Epithelial cell of esophagus (primary cell): ENCODE measurements around the gene SPATA21.
"Not testable (repeated sequence)": the region's sequence is repeated elsewhere in the genome, so short reads cannot be mapped to it uniquely, and the experiment has no call there.

Source experiments
- DNase-seq: peaks from one replicate; pipeline ENCODE4 v3.0.0; 2010; ENCODE audit warnings: low read depth
- H3K4me3 ChIP-seq: 2 replicates; pipeline ENCODE4 v1.5.1; 2011; ENCODE audit warnings: mild to moderate bottlenecking, low read length, control low read depth
- TF ChIP-seq, protein P1 (sequence below): IDR thresholded peaks from 2 replicates; pipeline ENCODE4 v1.5.1; 2011; ENCODE audit warnings: low read depth, mild to moderate bottlenecking, low read length, control low read depth, inconsistent platforms; ENCODE audit not compliant: insufficient read depth; ENCODE audit errors: missing control alignments

SPATA21 gene, protein sequence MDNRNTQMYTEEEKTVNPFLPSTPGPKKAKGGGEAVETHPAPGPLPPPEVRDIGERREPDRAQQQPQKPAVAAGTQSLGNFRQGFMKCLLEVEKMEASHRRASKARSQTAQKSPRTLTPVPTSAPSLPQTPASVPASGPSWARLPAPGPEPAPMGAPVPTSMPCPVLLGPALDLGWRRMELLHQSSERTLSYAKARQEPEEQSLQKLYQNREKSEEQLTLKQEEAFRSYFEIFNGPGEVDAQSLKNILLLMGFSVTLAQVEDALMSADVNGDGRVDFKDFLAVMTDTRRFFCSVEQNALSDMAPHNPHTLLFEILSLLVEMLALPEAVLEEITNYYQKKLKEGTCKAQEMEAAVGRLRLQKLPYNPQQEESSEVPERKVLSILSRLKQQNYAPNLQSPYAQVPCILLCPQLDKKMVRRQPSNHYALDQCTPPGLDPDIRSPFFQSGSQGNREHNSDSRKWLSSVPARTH

DNA sequence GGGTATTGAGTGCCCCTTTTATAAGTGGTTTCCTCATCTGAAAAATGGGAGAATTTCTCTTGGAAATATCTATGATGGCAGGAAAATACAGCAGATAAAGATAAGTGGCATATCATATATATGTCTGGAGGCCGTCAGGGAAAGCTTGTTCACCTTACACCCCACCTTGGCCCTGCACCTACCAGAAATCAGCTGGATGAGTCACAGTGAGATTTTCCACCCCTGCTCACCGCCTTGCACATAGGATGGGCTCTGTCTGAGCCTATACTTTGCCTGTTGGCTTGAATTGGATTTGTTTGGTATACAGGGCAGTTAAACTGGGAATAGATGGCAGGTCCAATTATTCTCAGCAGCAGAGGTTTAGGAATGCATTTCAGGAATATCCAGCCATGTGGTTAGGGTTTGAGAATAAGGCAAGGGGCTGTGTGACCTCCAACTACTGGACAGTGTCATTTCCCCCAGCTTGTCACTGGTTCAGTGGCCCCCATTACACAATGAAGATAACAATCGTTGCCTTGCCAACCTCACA, at the start of gene SPATA21:
TSS of gene SPATA21 (minus strand) at position 479 of the 529 bp plus-strand sequence. CDS start 6,053 bp downstream, outside the sequence.
- peak; percentile 37 for DNase-seq
- TF ChIP-seq, protein P1, sequence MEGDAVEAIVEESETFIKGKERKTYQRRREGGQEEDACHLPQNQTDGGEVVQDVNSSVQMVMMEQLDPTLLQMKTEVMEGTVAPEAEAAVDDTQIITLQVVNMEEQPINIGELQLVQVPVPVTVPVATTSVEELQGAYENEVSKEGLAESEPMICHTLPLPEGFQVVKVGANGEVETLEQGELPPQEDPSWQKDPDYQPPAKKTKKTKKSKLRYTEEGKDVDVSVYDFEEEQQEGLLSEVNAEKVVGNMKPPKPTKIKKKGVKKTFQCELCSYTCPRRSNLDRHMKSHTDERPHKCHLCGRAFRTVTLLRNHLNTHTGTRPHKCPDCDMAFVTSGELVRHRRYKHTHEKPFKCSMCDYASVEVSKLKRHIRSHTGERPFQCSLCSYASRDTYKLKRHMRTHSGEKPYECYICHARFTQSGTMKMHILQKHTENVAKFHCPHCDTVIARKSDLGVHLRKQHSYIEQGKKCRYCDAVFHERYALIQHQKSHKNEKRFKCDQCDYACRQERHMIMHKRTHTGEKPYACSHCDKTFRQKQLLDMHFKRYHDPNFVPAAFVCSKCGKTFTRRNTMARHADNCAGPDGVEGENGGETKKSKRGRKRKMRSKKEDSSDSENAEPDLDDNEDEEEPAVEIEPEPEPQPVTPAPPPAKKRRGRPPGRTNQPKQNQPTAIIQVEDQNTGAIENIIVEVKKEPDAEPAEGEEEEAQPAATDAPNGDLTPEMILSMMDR = no peak
- no peak within 1 kb of the TSS for H3K4me3 ChIP-seq

DNA sequence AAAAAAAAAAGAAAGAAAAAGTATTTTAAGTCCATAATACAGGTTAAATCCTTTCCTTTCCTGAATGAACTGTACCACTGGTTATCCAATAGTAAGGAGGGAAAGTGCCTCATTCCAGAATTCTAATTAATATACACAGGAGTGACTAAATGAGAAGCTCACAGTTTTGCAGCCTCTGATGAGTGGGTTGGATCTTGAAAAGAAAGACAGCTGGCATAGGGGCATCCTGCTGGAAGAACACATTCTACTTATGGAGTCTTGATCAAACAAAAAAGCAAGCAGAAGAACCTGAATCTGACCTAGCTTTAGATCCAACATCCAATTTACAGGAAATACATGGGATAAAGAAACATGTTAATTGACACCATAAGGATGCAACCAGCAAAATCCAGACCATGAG, 49.8 kb upstream of the SPATA21 start:
- not testable (repeated sequence) for H3K4me3 ChIP-seq, DNase-seq

DNA sequence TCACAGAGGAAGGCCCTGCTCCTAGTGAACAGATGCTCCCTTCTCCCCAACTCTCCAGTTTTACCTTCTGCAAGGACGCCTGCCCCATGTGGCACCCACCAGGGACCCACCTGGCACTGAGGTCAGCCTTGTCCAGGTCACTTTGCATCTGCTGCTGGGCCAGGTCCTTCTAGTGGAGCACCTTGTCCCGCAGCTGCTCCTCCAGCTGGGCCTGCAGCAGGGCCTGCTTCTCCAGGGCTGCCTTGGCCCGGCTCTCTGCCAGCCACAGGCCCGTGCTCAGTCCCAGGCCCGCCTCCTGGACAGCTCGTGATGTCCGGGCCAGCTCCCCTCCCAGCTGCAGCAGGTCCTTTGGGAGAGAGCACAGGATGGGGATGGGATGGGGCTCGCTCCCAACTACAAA, 49.1 kb upstream of the SPATA21 start:
- not testable (repeated sequence) for H3K4me3 ChIP-seq, DNase-seq

DNA sequence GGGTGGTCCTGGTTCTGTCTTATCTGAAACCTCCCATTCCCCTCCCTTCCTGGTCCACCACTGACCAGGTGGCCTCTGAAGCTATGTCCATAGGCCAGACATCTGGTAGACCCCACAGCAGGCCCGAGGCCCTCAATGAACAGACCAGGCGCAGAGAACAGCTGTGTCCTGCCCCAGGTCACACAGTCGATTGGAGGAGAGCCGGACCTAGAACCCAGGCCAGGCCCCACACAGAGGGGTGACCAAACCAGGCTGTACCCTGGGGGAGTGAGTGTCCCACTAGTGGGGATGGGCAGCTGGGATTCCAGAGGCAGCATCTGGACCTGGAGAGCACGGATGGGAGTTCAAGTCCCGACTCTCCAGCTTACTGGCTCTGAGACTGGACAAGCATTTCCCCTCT, 47.7 kb upstream of the SPATA21 start:
- TF ChIP-seq, protein P1 = no peak
- H3K4me3 ChIP-seq = no peak overlapping the region
- no peak for DNase-seq

DNA sequence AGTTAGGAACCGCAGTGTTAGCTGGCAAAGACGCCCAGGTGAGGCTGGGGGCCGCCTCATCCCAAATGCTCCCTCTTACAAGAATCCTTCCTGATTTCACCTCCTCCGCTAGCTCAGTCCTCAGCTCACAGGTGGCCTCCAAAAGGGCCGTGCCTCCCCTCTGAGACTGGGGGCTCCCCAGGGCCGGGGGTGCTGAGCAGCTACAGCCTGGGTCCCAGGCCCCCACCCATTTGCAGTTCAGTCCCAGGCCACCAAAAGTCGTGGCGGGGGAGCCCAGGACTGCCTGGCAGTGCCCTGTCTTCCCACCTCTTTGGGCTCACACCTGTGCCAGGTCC, 47.2 kb upstream of the SPATA21 start:
- no peak for DNase-seq
- TF ChIP-seq, protein P1 = no peak
- H3K4me3 ChIP-seq = no peak overlapping the region

DNA sequence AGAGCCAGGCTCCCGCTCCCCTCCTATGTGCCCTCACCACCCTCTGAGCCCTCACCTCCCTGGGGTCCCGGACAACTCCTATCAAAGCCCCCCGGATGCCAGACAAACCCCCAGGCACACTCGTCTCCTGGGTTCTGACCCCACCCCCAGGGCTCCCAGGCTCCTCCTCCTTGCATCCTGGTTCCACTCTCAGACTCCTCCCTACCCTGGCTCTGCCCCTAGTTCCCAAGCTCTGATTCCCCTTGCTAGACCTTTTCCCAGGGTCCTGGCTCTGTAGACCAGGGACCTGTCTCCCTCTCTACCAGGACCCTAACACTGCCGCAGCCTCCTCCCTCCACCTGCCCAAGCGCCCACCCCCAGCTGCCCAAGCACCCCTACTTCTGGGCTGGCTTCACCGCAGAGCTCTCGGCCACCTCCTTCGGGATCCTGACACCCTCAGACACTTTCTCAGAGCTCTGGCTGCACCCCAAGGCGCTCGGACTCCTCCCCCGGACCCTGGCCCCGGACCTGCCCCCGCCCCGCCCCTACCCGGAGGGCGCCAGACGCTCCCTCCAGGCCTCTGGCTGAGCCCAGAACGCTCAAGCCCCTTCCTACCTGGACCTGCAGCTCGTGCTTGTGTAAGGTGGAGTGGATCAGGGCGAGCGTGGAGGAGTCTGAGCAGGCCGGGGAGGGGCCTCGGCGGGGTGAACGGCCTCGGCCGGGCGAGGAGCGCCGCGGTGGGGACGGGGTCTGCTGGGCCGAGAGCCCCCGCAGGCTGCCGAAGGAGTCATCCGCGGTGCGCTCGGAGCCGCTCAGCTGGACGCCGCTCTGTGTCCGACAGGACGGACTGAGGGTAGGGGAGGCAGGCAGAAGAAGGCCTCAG, 46.6 kb upstream of the SPATA21 start:
- H3K4me3 ChIP-seq, DNase-seq: not testable (repeated sequence)

DNA sequence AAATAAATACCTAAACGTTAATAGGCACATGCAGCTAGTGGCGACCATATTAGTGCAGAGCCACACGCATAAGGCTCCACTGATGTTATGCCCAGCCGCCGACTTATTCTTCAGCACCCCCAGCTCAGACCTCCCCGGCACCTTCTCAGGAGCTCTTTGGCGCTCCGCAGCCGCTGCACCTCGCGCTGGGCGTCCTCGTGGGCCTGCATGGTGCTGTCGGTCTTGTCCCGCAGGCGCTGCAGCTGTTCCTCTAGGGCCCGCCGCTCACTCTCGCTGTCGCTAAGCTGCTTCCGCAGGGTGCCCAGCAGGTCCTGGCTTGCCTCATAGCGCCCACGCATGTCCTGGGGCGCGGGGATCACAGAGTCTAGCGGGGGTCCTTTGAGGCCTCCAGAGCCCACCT, 45.9 kb upstream of the SPATA21 start:
- not testable (repeated sequence) for DNase-seq, H3K4me3 ChIP-seq

DNA sequence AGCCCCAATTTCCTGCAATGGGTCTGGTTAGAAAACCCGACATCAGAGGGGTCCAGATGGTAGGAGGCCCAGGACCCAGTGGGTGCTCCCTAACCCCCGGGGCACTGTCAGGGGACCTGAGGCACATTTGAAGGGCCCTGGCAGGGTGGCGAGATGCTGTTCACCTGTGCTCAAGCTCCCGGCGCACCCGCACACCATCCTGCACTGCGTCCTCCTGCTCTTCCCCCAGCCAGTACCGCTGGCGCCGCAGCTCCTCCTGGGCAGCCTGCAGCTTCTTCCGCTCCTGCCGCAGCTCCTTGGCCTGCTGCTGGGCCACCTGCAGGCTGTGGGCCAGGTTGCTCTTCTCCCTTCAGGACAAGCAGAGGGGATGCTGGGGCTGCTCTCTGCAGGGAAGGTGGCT, 40.9 kb upstream of the SPATA21 start:
- TF ChIP-seq, protein P1 = no peak
- no peak for DNase-seq
- H3K4me3 ChIP-seq = no peak overlapping the region

DNA sequence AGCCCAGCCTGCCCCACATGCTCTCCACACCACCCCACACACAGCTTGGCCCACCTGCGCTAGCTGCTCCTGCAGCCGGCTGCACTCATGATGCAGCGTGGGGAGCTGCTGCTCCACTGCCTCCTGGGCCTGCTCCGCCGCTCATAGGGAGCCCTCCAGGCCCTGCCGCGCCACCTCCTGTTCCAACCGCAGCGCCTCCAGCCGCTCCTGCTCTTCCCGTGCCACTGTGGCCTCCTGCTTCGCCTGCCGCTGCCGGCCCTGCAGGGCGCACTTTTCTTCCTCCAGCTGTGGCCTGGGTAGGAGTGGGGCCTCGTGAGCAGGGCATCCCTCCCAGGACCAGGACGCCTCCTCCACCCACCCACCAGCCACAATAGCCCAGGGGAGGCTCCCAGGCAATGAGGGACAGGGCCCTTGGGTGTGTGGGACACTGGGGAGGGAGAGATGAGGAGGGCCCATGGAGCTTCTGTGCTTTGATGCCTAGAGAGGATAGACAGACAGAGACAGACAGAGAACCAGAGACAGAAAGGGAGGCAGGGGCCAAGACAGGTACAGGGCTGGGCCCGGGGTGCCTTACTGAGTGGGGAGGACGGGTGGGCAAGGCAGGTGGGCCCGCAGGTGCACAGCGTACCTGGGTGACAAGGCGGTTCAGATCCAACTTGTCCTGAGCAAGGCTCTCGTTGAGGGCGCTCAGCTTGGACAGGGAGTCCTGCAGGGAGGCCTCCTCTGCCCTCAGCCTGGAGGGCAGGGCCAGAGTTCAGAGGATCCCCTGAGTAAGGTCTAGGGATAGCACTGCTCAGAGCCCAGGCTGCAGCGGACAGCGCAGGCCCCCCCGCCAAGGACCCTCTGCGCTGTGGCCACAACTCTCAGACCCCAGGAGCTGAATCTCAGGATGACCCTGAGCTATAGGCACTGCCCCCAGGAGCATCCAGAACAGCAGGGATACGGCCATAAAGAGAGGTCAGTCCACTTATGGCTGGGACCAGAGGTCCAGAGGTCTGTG, 38.8 kb upstream of the SPATA21 start:
- not testable (repeated sequence) for DNase-seq

DNA sequence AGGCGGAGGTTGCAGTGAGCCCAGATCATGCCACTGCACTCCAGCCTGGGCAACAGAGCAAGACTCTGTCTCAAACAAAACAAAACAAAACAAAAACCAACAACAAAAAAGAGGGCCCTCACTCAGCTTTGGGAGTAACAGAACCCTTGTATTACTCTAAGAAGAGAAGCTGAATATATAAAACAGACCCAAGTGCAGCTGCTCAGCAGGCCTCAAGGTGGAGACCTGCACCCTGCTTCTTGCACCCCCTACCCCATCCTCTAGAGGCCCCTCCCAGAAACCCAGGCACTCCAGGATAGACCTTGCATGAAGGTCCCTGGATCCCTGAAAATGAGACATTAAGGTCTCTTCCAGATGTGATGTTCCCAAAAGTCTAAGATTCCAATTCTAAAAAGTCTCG, 37.7 kb upstream of the SPATA21 start:
- DNase-seq, H3K4me3 ChIP-seq: not testable (repeated sequence)

More for the DNA sequence above, 38.8 kb upstream of the SPATA21 start:
- not testable (repeated sequence) for H3K4me3 ChIP-seq
